Prostate gland (tissue), 2 donors: ENCODE results near the gene RNASE13. TPM values are rescaled to one million over a fixed set of nuclear protein-coding genes. Genes with fewer than 3 reads are reported as not detected.
A peak's percentile ranks its signal among the peaks of the same experiment; 100 is the strongest.

ENCODE experiments used
- DNase-seq: peaks from one replicate; pipeline ENCODE4 v3.0.0-alpha.2; 2019; ENCODE audit warnings: low spot score
- H3K27ac ChIP-seq, 2 donors: fragments of 200-600 bp; sonication (generic); 2 replicates each; pipeline ENCODE4 v1.5.1; 2017 to 2019
- H3K27me3 ChIP-seq: fragments of 200-600 bp; sonication (generic); replicated peaks from 2 replicates; pipeline ENCODE4 v1.5.1; 2019; ENCODE audit not compliant: insufficient read depth
- H3K36me3 ChIP-seq, 2 donors: fragments of 200-600 bp; sonication (generic); 1 replicate in 1 of 2; 2 replicates in 1 of 2; pipeline versions ENCODE4 v1.5.1 to v1.8.1; 2017 to 2019
- H3K4me1 ChIP-seq: fragments of 200-600 bp; sonication (generic); replicated peaks from 2 replicates; pipeline ENCODE4 v1.5.1; 2019
- H3K4me3 ChIP-seq, 2 donors: fragments of 200-600 bp; sonication (generic); 2 replicates each; pipeline ENCODE4 v1.5.1; 2017 to 2019
- H3K9me3 ChIP-seq: fragments of 200-600 bp; sonication (generic); 2 replicates; pipeline ENCODE4 v1.5.1; 2017
- CTCF ChIP-seq, 4 experiments: fragments of 200-600 bp in 2 of 4; fragments of 450-650 bp in 2 of 4; sonication (generic) in 2 of 4; IDR thresholded peaks; 1 replicate in 3 of 4; 2 replicates in 1 of 4; pipeline ENCODE4 v1.5.1; 2016 to 2019; ENCODE audit warnings: antibody characterized with exemption in 4 of 4, mild to moderate bottlenecking in 2 of 4, moderate library complexity in 2 of 4
- POLR2A ChIP-seq: fragments of 450-650 bp; IDR thresholded peaks from one replicate; pipeline ENCODE4 v1.6.1; 2016; ENCODE audit warnings: antibody characterized with exemption, mild to moderate bottlenecking
- POLR2AphosphoS5 ChIP-seq: sonication (generic); formaldehyde crosslinking; IDR thresholded peaks from one replicate; pipeline ENCODE4 v1.6.1; 2017; ENCODE audit warnings: antibody characterized with exemption
- WGBS: methylation state at CpG from one replicate; pipeline ENCODE4 v1.1.5; 2018; 5-methylcytosine and 5-hydroxymethylcytosine counted together
- intact Hi-C: fragments of 100-400 bp; cut with DNase I; formaldehyde crosslinking; loops from one replicate; pipeline ENCODE4 v1.14.2; 2022
- total RNA-seq, 2 donors: library from RNA; depleted of rRNA; stranded (reverse); fragments of >200 nt; gene quantifications; one replicate each; pipeline ENCODE4 v1.1.0, GENCODE V29; 2016

RNASE13 gene
- total RNA-seq, 2 donors from 2014 or later, result 0.57 TPM; not detected in 1

GRCh38 chr14:21023817-21024584 lies 10.6 kb downstream of the RNASE13 start:
- no peaks in the 10 kb centered on the region for H3K9me3 ChIP-seq
- intact Hi-C loops, result loop anchor here (2.0 kb wide), 1 partner anchor 15 kb away; no protein-coding TSS in a partner anchor
- H3K27ac ChIP-seq, result peak overlapping the region; percentile 87 to 95
- peak overlapping the region; percentile 70 to 84 for H3K4me3 ChIP-seq
- peaks cover 4% of the 10 kb centered on the region for H3K4me1 ChIP-seq
- 10% methylated on average over 17 of the region's 17 CpGs for WGBS
- DNase-seq, result no peak
- TF ChIP-seq POLR2A (no peak), CTCF (IDR thresholded peaks at IDR 0.05) (no peak), POLR2AphosphoS5 (no peak)
- H3K36me3 ChIP-seq, result no peaks in the 10 kb centered on the region
- no peaks in the 10 kb centered on the region for H3K27me3 ChIP-seq

- no peaks in the 10 kb centered on the region for H3K27me3 ChIP-seq
Observed at GRCh38 chr14:21023174-21023573, 11.4 kb downstream of the RNASE13 start.

GRCh38 chr14:21022686-21023085 lies 11.9 kb downstream of the RNASE13 start:
- intact Hi-C loops, result no loop called here
- peaks cover 4% of the 10 kb centered on the region for H3K4me1 ChIP-seq
- H3K27me3 ChIP-seq, result no peaks in the 10 kb centered on the region
- peak overlapping the region; percentile 87 to 95 for H3K27ac ChIP-seq
- no peak for DNase-seq
- no peaks in the 10 kb centered on the region for H3K9me3 ChIP-seq
- 52% methylated on average over 5 of the region's 5 CpGs for WGBS
- no peak for TF ChIP-seq POLR2AphosphoS5
- TF ChIP-seq POLR2A, result no peak
- no peak for TF ChIP-seq CTCF (IDR thresholded peaks at IDR 0.05)
- H3K36me3 ChIP-seq, result no peaks in the 10 kb centered on the region
- no peak overlapping the region for H3K4me3 ChIP-seq

More at GRCh38 chr14:21023174-21023573, 11.4 kb downstream of the RNASE13 start:
- Histone ChIP-seq H3K36me3 (no peaks in the 10 kb centered on the region), H3K4me1 (peaks cover 4% of the 10 kb centered on the region), H3K9me3 (no peaks in the 10 kb centered on the region), H3K4me3 (peak overlapping the region in 1 of 2 donors; percentile 84), H3K27ac (peak overlapping the region; percentile 87 to 95)
- WGBS, result 43% methylated on average over 7 of the region's 7 CpGs
- intact Hi-C loops, result no loop called here
- DNase-seq, result no peak
- no peak for TF ChIP-seq CTCF (IDR thresholded peaks at IDR 0.05)
- no peak for TF ChIP-seq POLR2AphosphoS5
- TF ChIP-seq POLR2A, result no peak

- peaks cover 0 to 5% of the 10 kb centered on the region in 2 donors for H3K36me3 ChIP-seq
- no peaks in the 10 kb centered on the region for H3K27me3 ChIP-seq
- no peaks in the 10 kb centered on the region for H3K9me3 ChIP-seq
- DNase-seq, result peak; percentile 38
- 75% methylated on average over 5 of the region's 5 CpGs for WGBS
- intact Hi-C loops, result no loop called here
- H3K4me3 ChIP-seq, result no peak overlapping the region
- H3K4me1 ChIP-seq, result peaks cover 4% of the 10 kb centered on the region
- peak overlapping the region; percentile 87 to 95 for H3K27ac ChIP-seq
- no peak for TF ChIP-seq POLR2A
- TF ChIP-seq CTCF (IDR thresholded peaks at IDR 0.05), result no peak
- peak; percentile 80 for TF ChIP-seq POLR2AphosphoS5
Observed at GRCh38 chr14:21020977-21021545, 13.5 kb downstream of the RNASE13 start.
